Measurements from ENCODE around the gene SEC11A.

DNA sequence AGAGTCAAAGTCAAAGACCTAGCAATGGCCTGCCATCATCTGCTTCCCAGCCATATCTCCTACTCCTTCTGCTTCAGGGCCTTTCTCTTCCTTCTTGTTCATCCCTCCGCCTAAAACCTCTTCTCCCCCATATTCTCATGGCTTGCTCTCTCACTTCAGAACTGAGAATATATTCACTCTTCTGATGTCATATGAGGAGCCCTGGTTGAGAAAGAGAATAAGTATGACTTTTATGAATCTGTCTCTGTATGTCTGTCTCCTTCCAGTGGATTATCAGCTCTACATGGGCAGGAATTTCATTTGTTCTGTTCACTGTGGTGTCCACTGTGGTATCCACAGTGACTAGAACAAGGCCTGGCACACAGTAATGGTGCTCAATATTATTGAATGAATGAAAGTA is 44.3 kb upstream of the SEC11A start:
- no peak for TF ChIP-seq EZH2 (IDR thresholded peaks at IDR 0.05)
- TF ChIP-seq POLR2AphosphoS5 (IDR thresholded peaks at IDR 0.05; ENCODE audit: borderline replicate concordance, low read depth, low read length) = no peak
- no peak for TF ChIP-seq FOXP2 (optimal IDR thresholded peaks at IDR 0.05; ENCODE audit: control extremely low read depth, extremely low read length, insufficient read depth)
